Measurements from ENCODE around the gene TEX36. TPM values are rescaled to one million over a fixed set of nuclear protein-coding genes. Genes with fewer than 3 reads are reported as not detected.

Gene TEX36
- total and polyA plus RNA-seq, 2 donors (not counting 1 experiment from before 2014, with no cell fraction given), result not detected

DNA sequence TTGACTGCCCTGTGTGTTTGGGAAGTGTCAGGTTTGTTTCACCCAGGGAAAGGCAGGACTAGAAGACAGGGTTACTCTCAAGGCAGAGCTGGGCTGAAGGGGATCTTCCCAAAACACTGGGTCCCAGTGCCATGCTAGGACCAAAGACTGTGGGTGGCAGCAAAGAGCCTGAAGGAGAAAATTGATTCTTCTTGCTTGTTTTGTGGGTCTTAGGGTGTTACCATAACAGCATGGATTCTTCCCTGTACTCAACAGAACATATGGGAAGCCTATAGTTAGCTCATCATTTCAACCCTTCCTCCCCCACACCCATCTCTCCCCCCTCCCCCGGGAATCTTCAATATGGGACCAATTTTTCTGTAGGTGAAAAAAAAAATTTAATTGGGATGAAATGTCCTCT is 42.3 kb downstream of the TEX36 start:
- Mint-ChIP-seq H3K27ac (no peak overlapping the region), H3K9me3 (ENCODE audit: insufficient read depth) (peaks cover 3% of the 10 kb centered on the region), H3K4me1 (no peaks in the 10 kb centered on the region), H3K27me3 (peaks cover 48% of the 10 kb centered on the region), H3K4me3 (no peak overlapping the region)
- Histone ChIP-seq H3K4me2 (replicated peaks; ENCODE audit: low read depth, low read length, poor library complexity, severe bottlenecking) (no peak overlapping the region), H3K4me3 (ENCODE audit: control extremely low read depth in 1 of 5, extremely low read depth in 1 of 5, insufficient read depth in 1 of 5, low read depth in 2 of 5, low read length in 4 of 5) (no peak overlapping the region), H3K27me3 (replicated peaks in 1 of 4; ENCODE audit: control extremely low read depth in 1 of 4, control insufficient read depth in 3 of 4, insufficient read depth in 4 of 4, low read length in 3 of 4) (no peaks in the 10 kb centered on the region), H3K9ac (ENCODE audit: low read length) (no peak overlapping the region), H4K20me1 (ENCODE audit: control insufficient read depth, insufficient read depth, low read length, poor library complexity, severe bottlenecking) (no peaks in the 10 kb centered on the region), H3K79me2 (ENCODE audit: control insufficient read depth, insufficient read depth, low read length) (no peaks in the 10 kb centered on the region), H3K36me3 (replicated peaks in 1 of 2; ENCODE audit: control extremely low read depth in 1 of 2, control insufficient read depth in 1 of 2, extremely low read depth in 1 of 2, insufficient read depth in 2 of 2, low read length in 1 of 2) (no peaks in the 10 kb centered on the region), H3K27ac (ENCODE audit: low read length in 2 of 2) (no peak overlapping the region), H3K4me1 (ENCODE audit: control insufficient read depth in 2 of 2, insufficient read depth in 2 of 2, low read length in 2 of 2) (no peaks in the 10 kb centered on the region), H3K9me3 (ENCODE audit: control extremely low read depth in 1 of 3, control insufficient read depth in 2 of 3, insufficient read depth in 1 of 3, low read length in 2 of 3) (peaks cover 0 to 3% (median 2%) of the 10 kb centered on the region in 3 donors), H2AFZ (ENCODE audit: insufficient read depth, low read depth, low read length, poor library complexity, severe bottlenecking) (no peak overlapping the region)
- TF ChIP-seq EZH2 (IDR thresholded peaks at IDR 0.05; ENCODE audit: borderline replicate concordance, insufficient read depth, low read depth, low read length, poor library complexity, severe bottlenecking) (no peak), CTCF (IDR thresholded peaks at IDR 0.05) (no peak)
- CTCF ChIA-PET, result no interaction called here
- intact Hi-C loops (cut with micrococcal nuclease), result no loop called here
- WGBS (ENCODE audit: insufficient coverage), result no CpG with 5 or more reads among the region's 1 CpG
- ATAC-seq (ENCODE audit: low read depth) (no peak), DNase-seq (no peak)
- POLR2A ChIA-PET, result no interaction called here

GRCh38 chr10:125639846-125640245 is 43.1 kb downstream of the TEX36 start:
- Histone ChIP-seq H3K27me3 (replicated peaks in 1 of 4; ENCODE audit: control extremely low read depth in 1 of 4, control insufficient read depth in 3 of 4, insufficient read depth in 4 of 4, low read length in 3 of 4) (no peaks in the 10 kb centered on the region), H3K36me3 (replicated peaks in 1 of 2; ENCODE audit: control extremely low read depth in 1 of 2, control insufficient read depth in 1 of 2, extremely low read depth in 1 of 2, insufficient read depth in 2 of 2, low read length in 1 of 2) (no peaks in the 10 kb centered on the region), H3K79me2 (ENCODE audit: control insufficient read depth, insufficient read depth, low read length) (no peaks in the 10 kb centered on the region), H3K4me2 (replicated peaks; ENCODE audit: low read depth, low read length, poor library complexity, severe bottlenecking) (no peak overlapping the region), H3K4me3 (ENCODE audit: control extremely low read depth in 1 of 5, extremely low read depth in 1 of 5, insufficient read depth in 1 of 5, low read depth in 2 of 5, low read length in 4 of 5) (no peak overlapping the region), H3K9ac (ENCODE audit: low read length) (no peak overlapping the region), H3K4me1 (ENCODE audit: control insufficient read depth in 2 of 2, insufficient read depth in 2 of 2, low read length in 2 of 2) (no peaks in the 10 kb centered on the region), H4K20me1 (ENCODE audit: control insufficient read depth, insufficient read depth, low read length, poor library complexity, severe bottlenecking) (no peaks in the 10 kb centered on the region), H3K9me3 (ENCODE audit: control extremely low read depth in 1 of 3, control insufficient read depth in 2 of 3, insufficient read depth in 1 of 3, low read length in 2 of 3) (peaks cover 0 to 3% (median 0%) of the 10 kb centered on the region in 3 donors), H3K27ac (ENCODE audit: low read length in 2 of 2) (no peak overlapping the region), H2AFZ (ENCODE audit: insufficient read depth, low read depth, low read length, poor library complexity, severe bottlenecking) (no peak overlapping the region)
- Mint-ChIP-seq H3K4me3 (no peak overlapping the region), H3K27me3 (peaks cover 48% of the 10 kb centered on the region), H3K27ac (no peak overlapping the region), H3K4me1 (no peaks in the 10 kb centered on the region), H3K9me3 (ENCODE audit: insufficient read depth) (peaks cover 3% of the 10 kb centered on the region)
- ChIA-PET POLR2A (no interaction called here), CTCF (no interaction called here)
- ATAC-seq (ENCODE audit: low read depth), result no peak
- no peak for DNase-seq
- WGBS (ENCODE audit: insufficient coverage), result 96% methylated on average over 7 of the region's 7 CpGs
- intact Hi-C loops (cut with micrococcal nuclease), result no loop called here
- no peak for TF ChIP-seq CTCF (IDR thresholded peaks at IDR 0.05)
- no peak for TF ChIP-seq EZH2 (IDR thresholded peaks at IDR 0.05; ENCODE audit: borderline replicate concordance, insufficient read depth, low read depth, low read length, poor library complexity, severe bottlenecking)
